Measurements from ENCODE around the gene SPPL3.

Gene SPPL3

GRCh38 chr12:120719496-120720233 is 184.5 kb downstream of the SPPL3 start:
- DNase-seq = no peak

GRCh38 chr12:120719072-120719471 is 185.1 kb downstream of the SPPL3 start:
- DNase-seq = no peak

- DNase-seq = no peak
Observed at GRCh38 chr12:120718055-120718454, 186.1 kb downstream of the SPPL3 start.

- peak; percentile 84 for DNase-seq
Observed at GRCh38 chr12:120713861-120714482, 190.2 kb downstream of the SPPL3 start.

- DNase-seq = no peak
Observed at GRCh38 chr12:120712610-120713009, 191.5 kb downstream of the SPPL3 start.

Data from RPMI8226 (cell line).